IMR-90 (cell line): ENCODE measurements around the gene RAD51B. TPM values are rescaled to one million over a fixed set of nuclear protein-coding genes. Genes with fewer than 3 reads are reported as not detected.

Source experiments
- ATAC-seq: fragments of 200-7000 bp; cut with Tn5 transposase; 2 replicates; pipeline ENCODE4 v1.9.1; 2020; ENCODE audit warnings: low read depth, mild to moderate bottlenecking, moderate library complexity
- BruUV-seq: library from RNA; stranded (reverse); fragments of 400-500 nt; replicated peaks from 2 replicates; lab custom pipeline; 2021; lab: Mats Ljungman, UMichigan
- CTCF ChIA-PET: fragments of 300-600 bp; formaldehyde crosslinking; extraction: SDS; loops from one replicate; lab custom pipeline; 2021; ENCODE audit warnings: antibody characterized with exemption; lab: Yijun Ruan, JAX
- POLR2A ChIA-PET: fragments of 300-600 bp; sonication (Branson Sonifier 250); formaldehyde crosslinking; loops from one replicate; lab custom pipeline; 2022; ENCODE audit warnings: antibody characterized with exemption; ENCODE audit not compliant: unreplicated experiment; lab: Charles Lee
- DNase-seq: peaks from one replicate; pipeline ENCODE4 v3.0.0; 2013
- H2AFZ ChIP-seq: replicated peaks from 2 replicates; pipeline ENCODE3; 2013; ENCODE audit warnings: low read length, mild to moderate bottlenecking; ENCODE audit not compliant: poor library complexity
- H2AK5ac ChIP-seq: 2 replicates; pipeline ENCODE4 v1.6.1; 2013; ENCODE audit warnings: low read depth, low read length, inconsistent platforms
- H2AK9ac ChIP-seq: replicated peaks from 2 replicates; pipeline ENCODE3; 2013; ENCODE audit warnings: mild to moderate bottlenecking, low read depth, low read length, moderate library complexity; ENCODE audit not compliant: poor library complexity
- H2BK120ac ChIP-seq: 2 replicates; pipeline ENCODE4 v1.6.1; 2013; ENCODE audit warnings: low read depth, low read length, inconsistent platforms
- H2BK15ac ChIP-seq: 3 replicates; pipeline ENCODE4 v1.6.1; 2013; ENCODE audit warnings: low read depth, low read length, inconsistent platforms
- H2BK20ac ChIP-seq: 2 replicates; pipeline ENCODE4 v1.6.1; 2013; ENCODE audit warnings: low read depth, mild to moderate bottlenecking, inconsistent platforms, low read length, moderate library complexity
- H2BK5ac ChIP-seq: 2 replicates; pipeline ENCODE4 v1.6.1; 2013; ENCODE audit warnings: mild to moderate bottlenecking, low read depth, low read length, inconsistent platforms; ENCODE audit not compliant: poor library complexity, severe bottlenecking
- H3K14ac ChIP-seq: replicated peaks from 2 replicates; pipeline ENCODE4 v1.6.1; 2013; ENCODE audit warnings: low read depth, low read length, inconsistent platforms
- H3K18ac ChIP-seq: 2 replicates; pipeline ENCODE4 v1.6.1; 2013; ENCODE audit warnings: low read depth, low read length, control low read depth
- H3K23ac ChIP-seq: 2 replicates; pipeline ENCODE4 v1.6.1; 2013; ENCODE audit warnings: low read depth, low read length, inconsistent platforms
- H3K27ac ChIP-seq: 2 replicates; pipeline ENCODE4 v1.5.1; 2013; ENCODE audit warnings: mild to moderate bottlenecking, control low read depth, low read length; ENCODE audit not compliant: insufficient read depth
- H3K27me3 ChIP-seq: 2 replicates; pipeline ENCODE4 v1.6.1; 2013; ENCODE audit warnings: low read length; ENCODE audit not compliant: control insufficient read depth, insufficient read depth
- H3K36me3 ChIP-seq: 2 replicates; pipeline ENCODE4 v1.6.1; 2013; ENCODE audit warnings: low read length, mixed read lengths; ENCODE audit not compliant: control insufficient read depth, insufficient read depth
- H3K4ac ChIP-seq: 2 replicates; pipeline ENCODE4 v1.6.1; 2013; ENCODE audit warnings: low read depth, low read length, inconsistent platforms
- H3K4me1 ChIP-seq: 2 replicates; pipeline ENCODE4 v1.6.1; 2013; ENCODE audit warnings: low read length, mixed read lengths; ENCODE audit not compliant: control insufficient read depth, insufficient read depth
- H3K4me2 ChIP-seq: 2 replicates; pipeline ENCODE4 v1.6.1; 2013; ENCODE audit warnings: low read depth, mild to moderate bottlenecking, control low read depth, low read length, moderate library complexity
- H3K4me3 ChIP-seq: 2 replicates; pipeline ENCODE4 v1.5.1; 2013; ENCODE audit warnings: low read depth, mild to moderate bottlenecking, control low read depth, low read length, moderate library complexity; ENCODE audit not compliant: insufficient read depth
- H3K56ac ChIP-seq: 2 replicates; pipeline ENCODE4 v1.6.1; 2013; ENCODE audit warnings: low read length, inconsistent platforms; ENCODE audit not compliant: insufficient read depth; ENCODE audit errors: extremely low read depth
- H3K79me1 ChIP-seq, 2 experiments: 2 replicates each; pipeline ENCODE4 v1.6.1; 2013; ENCODE audit warnings: low read length in 2 of 2, inconsistent platforms in 1 of 2, low read depth in 1 of 2
- H3K9ac ChIP-seq: 2 replicates; pipeline ENCODE4 v1.6.1; 2013; ENCODE audit warnings: low read depth, low read length, control low read depth
- H3K9me1 ChIP-seq: 2 replicates; pipeline ENCODE4 v1.6.1; 2013; ENCODE audit warnings: low read length, inconsistent platforms; ENCODE audit not compliant: insufficient read depth
- H3K9me3 ChIP-seq: 2 replicates; pipeline ENCODE4 v1.6.1; 2013; ENCODE audit warnings: low read length; ENCODE audit not compliant: control insufficient read depth, insufficient read depth
- H4K20me1 ChIP-seq: 2 replicates; pipeline ENCODE4 v1.6.1; 2013; ENCODE audit warnings: low read length, inconsistent platforms; ENCODE audit not compliant: insufficient read depth
- H4K5ac ChIP-seq: 2 replicates; pipeline ENCODE4 v1.6.1; 2013; ENCODE audit warnings: mild to moderate bottlenecking, low read depth, low read length, control low read depth
- H4K8ac ChIP-seq, 2 experiments: 2 replicates each; pipeline ENCODE4 v1.6.1; 2013; ENCODE audit warnings: low read depth in 2 of 2, low read length in 2 of 2, control low read depth in 1 of 2, inconsistent platforms in 1 of 2
- H4K91ac ChIP-seq: 2 replicates; pipeline ENCODE4 v1.6.1; 2013; ENCODE audit warnings: low read depth, low read length, inconsistent platforms; ENCODE audit not compliant: insufficient read depth
- CEBPB ChIP-seq: IDR thresholded peaks from 2 replicates; pipeline ENCODE4 v1.6.1; 2012; ENCODE audit warnings: low read depth, low read length, improper control_type of control experiment
- RFX5 ChIP-seq: IDR thresholded peaks from 2 replicates; pipeline ENCODE4 v1.8.0; 2012; ENCODE audit warnings: low read depth, mild to moderate bottlenecking, low read length, moderate library complexity
- WGBS, 2 experiments: methylation state at CpG; one replicate each; pipeline versions ENCODE4 v1.1.5 to v1.1.7; 2013; ENCODE audit warnings: missing lambda C conversion rate in 2 of 2; ENCODE audit not compliant: insufficient read length in 1 of 2; ENCODE audit errors: extremely low coverage in 2 of 2; 5-methylcytosine and 5-hydroxymethylcytosine counted together
- dilution Hi-C: fragments of 300-500 bp; cut with HindIII; formaldehyde crosslinking; loops from one replicate; pipeline ENCODE4 v1.14.3; 2018; ENCODE audit warnings: low sequenced_read_pairs; ENCODE audit not compliant: unreplicated experiment
- in situ Hi-C: fragments of 300-500 bp; cut with MboI; formaldehyde crosslinking; loops from 3 replicates; pipeline ENCODE4 v1.14.3; 2019; ENCODE audit warnings: low sequenced_read_pairs, inconsistent platforms, mixed read lengths
- intact Hi-C: fragments of 100-400 bp; cut with micrococcal nuclease; formaldehyde crosslinking; loops from 2 replicates; pipeline ENCODE4 v1.10.0; 2022
- polyA plus RNA-seq, 3 experiments: library from polyadenylated mRNA; depleted of rRNA; stranded (reverse); fragments of >200 nt; gene quantifications; 2 replicates each; pipeline ENCODE4 v1.2.3, GENCODE V29; 2012; ENCODE audit warnings: low replicate concordance in 1 of 3
- total RNA-seq: library from RNA; depleted of rRNA; stranded (reverse); fragments of >200 nt; gene quantifications from 2 replicates; pipeline ENCODE4 v1.2.3, GENCODE V29; 2012

RAD51B gene
- total and polyA plus RNA-seq, 2 of the 4 experiments (the other 2 are of a cell fraction): 5.1 to 18.8 TPM

DNA sequence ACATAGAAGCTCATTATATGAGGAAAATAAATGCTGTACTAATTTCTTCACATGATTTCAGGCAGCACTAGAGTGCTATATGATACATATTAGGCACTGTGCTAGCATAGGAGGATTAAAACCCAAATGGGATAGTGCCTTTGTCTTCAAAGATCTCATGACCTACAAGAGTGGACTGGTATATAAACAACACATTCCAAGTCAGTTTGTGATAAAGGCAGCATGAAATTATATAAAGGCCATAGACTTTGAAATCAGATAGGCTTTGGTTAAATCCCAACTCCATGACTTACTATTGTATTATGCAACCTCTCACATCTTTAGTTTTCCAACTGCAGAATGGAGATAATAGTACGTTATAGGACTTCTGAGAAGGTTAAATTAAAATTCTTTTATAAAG lies 179.7 kb downstream of the RAD51B start:
- Histone ChIP-seq H3K4ac (0 out of 2 replicates have a peak overlapping the region, but pooled peaks have one; percentile 5), H2BK20ac (peak overlapping the region; percentile 22; the same call in 1 of the 2 replicates), H3K79me1 (no peaks in the 10 kb centered on the region; a peak in 1 of 4 replicates), H3K23ac (no peak overlapping the region), H2AK5ac (no peak overlapping the region), H2BK15ac (no peak overlapping the region), H3K4me3 (no peak overlapping the region), H4K8ac (no peak overlapping the region; a peak in 1 of 4 replicates), H3K9me1 (peaks cover 2% of the 10 kb centered on the region; the same call in 1 of the 2 replicates), H3K27me3 (no peaks in the 10 kb centered on the region), H3K56ac (no peak overlapping the region), H2BK120ac (no peak overlapping the region; the same call in 1 of the 2 replicates), H3K9ac (no peak overlapping the region), H3K14ac (no peak overlapping the region), H3K27ac (no peak overlapping the region), H3K9me3 (no peaks in the 10 kb centered on the region), H3K36me3 (no peaks in the 10 kb centered on the region), H3K18ac (no peak overlapping the region), H2AFZ (no peak overlapping the region), H2AK9ac (no peak overlapping the region), H4K5ac (no peak overlapping the region), H4K20me1 (no peaks in the 10 kb centered on the region), H3K4me2 (peak overlapping the region; percentile 12; the same call in 1 of the 2 replicates), H3K4me1 (peaks cover 4% of the 10 kb centered on the region; the same call in 1 of the 2 replicates), H2BK5ac (peak overlapping the region; percentile 47), H4K91ac (no peak overlapping the region)
- intact Hi-C loops (no loop called here), dilution Hi-C loops (no loop called here), in situ Hi-C loops (no loop called here)
- BruUV-seq: no TSS peak
- POLR2A ChIA-PET: no interaction called here
- CTCF ChIA-PET: no interaction called here
- WGBS, 2 experiments: no CpG with 5 or more reads among the region's 1 CpG
- TF ChIP-seq CEBPB (peak; percentile 84), RFX5 (no peak)
- DNase-seq (peak; percentile 78), ATAC-seq (peak; percentile 73)
